ENCODE results near the gene MCTP1.

- TF ChIP-seq EZH2 (IDR thresholded peaks at IDR 0.05): no peak
- no peak for TF ChIP-seq POLR2AphosphoS5 (IDR thresholded peaks at IDR 0.05; ENCODE audit: borderline replicate concordance, low read depth, low read length)
These were observed 617.0 kb downstream of the MCTP1 start for GRCh38 chr5:94667937-94668336.
